GM11168 (cell line): Measurements from ENCODE around the gene SHC2.

Experiments used
- in situ Hi-C: fragments of 300-500 bp; cut with MboI; formaldehyde crosslinking; loops from one replicate; pipeline ENCODE4 v1.12.0; 2022; ENCODE audit warnings: low sequenced_read_pairs; ENCODE audit not compliant: unreplicated experiment

Gene SHC2, protein sequence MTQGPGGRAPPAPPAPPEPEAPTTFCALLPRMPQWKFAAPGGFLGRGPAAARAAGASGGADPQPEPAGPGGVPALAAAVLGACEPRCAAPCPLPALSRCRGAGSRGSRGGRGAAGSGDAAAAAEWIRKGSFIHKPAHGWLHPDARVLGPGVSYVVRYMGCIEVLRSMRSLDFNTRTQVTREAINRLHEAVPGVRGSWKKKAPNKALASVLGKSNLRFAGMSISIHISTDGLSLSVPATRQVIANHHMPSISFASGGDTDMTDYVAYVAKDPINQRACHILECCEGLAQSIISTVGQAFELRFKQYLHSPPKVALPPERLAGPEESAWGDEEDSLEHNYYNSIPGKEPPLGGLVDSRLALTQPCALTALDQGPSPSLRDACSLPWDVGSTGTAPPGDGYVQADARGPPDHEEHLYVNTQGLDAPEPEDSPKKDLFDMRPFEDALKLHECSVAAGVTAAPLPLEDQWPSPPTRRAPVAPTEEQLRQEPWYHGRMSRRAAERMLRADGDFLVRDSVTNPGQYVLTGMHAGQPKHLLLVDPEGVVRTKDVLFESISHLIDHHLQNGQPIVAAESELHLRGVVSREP

DNA sequence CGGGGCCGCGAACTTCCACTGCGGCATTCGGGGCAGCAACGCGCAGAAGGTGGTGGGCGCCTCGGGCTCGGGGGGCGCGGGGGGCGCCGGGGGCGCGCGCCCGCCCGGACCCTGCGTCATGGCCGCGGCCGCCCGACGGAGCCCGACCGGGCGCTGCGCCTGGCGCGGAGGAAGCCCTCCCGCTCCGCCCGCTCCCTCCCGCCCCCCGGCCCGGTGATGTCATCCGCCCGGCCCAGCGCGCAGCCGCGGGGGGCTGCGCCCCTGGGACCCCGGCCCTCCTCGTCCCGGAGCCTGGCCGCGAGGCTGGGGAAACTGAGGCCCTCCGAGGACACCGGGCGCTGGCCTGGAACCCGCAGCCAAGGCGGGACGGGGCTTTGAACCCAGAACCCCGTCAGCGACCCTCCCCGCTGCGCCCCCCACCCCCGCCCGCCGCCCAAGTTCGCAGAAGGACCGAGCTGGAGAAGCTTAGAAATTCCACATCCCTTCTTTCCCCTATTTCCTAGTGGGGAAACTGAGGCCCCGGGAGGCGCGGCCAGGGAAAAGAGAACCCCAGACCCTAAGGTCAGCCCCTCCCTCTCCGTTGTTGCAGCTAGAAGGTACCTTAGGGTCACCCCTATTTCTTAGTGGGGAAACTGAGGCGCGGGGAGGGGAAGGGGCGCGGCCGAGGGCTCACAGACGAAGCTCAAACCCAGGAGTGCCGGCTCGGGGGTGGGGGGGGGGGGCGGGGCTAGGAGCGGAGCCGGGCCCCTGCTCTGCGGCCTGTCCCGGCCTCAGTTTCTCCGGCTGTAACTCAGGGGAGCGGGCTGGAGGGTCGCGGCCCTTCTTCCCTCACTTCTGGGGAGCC, at the start of gene SHC2:
Gene SHC2, minus strand, starts transcription at position 157 of the 844 bp plus-strand sequence. Its CDS starts 37 bp downstream, at position 120.
- in situ Hi-C loops, result no loop called here

DNA sequence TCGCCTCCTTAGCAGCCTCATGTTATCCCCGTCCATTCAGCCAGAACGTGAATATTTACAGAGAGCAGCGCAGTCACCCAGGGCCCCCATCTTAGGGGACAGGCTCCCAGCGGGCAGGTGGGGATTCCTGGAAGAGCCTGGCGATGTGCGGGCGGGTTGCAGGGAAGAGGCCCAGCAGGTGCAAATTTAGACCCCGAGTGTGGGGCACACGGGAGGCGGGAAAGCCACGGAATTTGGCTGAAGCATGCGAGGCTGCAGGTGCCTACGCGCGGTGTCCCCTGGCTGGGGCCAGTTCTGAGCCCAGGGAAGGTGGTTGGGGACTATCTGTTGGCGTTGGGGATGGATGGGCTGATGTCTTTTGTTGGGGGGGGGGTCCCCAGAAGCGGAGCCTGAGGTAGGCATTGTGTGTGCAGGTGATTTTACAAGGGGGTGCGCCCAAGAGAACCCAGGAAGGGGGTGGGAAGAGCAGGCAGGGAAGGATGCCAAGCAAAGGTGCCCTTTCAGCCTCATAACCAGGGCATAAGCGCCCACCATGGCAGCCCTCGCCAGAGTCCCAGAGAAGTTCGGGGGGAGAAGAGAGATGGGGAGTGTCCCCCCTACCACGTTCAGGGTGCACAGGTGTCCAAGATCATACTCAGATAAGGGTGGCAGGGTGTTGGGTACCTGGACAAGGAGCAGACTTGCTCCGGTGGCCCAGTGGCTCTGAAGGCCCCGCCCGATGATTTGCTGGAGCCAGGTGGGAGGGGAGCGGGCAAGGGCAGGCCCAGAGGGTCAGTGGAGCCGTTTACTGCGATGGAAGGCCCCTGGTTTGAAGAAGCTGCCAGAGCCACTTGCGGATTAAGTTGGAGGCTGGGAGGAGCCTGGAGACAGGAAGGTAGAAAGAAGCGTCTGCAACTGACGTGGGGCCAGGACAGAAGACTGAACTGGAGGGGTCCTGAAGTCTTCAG, 47.6 kb upstream of the SHC2 start:
- in situ Hi-C loops, result no loop called here

DNA sequence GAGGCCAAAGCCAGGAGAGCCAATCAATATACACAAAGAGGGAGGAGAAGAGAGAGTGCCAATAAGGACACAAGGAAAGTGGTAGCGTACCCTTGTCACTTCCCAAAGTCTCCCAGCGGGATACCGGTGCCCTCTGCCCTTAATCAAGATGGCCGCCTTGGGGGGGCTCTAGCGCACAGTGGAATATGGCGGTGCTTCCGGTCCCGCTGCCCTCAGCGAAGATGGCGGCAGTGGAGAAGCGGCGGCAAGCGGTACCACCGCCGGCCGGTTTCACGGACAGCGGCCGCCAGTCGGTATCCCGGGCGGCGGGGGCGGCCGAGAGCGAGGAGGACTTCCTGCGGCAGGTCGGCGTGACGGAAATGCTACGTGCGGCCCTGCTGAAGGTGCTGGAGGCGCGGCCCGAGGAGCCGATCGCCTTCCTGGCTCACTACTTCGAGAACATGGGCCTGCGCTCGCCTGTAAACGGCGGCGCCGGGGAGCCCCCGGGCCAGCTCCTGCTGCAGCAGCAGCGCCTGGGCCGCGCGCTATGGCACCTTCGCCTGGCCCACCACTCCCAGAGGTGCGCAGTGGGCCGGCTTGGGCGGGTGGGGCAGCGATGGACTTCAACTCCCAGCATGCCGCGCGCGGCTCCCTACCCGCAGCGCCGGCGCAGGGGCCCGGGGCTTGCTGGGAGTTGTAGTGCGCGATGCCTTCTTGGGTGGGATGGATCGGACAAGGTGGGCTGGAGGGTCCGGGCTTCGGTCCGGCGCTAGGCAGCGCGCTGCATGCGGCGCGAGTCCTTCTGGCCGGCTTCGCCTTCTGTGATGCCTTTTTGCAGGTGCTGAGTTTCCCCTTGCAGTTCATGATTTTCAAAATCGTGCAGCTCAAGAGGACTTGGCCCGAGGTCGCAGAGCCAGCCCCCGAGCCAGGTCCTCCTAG, 46.7 kb upstream of the SHC2 start, which contains the start of gene TPGS1:
Gene TPGS1, plus strand, starts transcription at position 212 of the 918 bp plus-strand sequence. Its CDS starts 10 bp downstream, at position 222.
- in situ Hi-C loops, result no loop called here

DNA sequence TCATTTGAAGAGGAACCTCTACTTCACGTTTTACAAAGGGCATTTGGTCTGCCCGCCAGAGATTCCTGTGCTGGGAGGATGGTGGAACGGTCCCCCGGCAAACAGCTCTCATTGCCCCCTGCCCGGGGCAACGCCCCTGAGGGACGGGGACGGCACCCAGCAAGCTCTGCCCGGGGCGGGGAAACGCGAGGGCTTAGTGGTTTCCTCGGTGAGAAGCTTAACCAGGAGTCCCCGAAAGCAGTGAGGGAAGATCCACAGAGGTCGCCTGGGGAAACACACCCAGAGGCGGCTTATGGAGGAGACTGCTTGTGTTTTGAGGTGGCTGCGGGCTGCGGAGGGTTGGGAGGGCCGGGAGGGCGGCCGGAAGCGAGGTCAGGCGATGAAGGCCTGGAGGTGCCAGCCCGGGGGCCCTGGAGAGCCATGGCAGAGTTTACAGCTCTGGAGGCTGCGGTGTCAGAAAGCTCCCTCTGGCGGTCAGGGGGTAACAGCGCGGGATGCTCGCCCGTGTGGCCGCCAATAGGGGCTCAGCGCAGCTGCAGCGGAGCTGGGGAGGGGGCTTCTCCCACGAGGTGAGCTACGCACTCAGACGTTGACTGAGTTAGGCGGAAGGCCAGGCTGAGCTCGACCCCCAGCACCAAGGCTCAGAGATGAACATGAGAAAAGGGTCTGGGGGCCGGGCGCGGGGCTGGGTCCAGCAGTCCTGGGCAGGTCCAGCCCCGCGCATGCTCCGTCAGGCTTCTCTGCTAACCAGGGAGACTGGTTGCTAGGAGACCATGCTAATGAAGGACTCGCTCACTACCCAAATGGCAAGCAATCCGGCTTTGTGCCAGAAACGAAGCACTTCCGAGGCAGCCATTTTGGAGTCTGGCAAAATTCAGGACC, 45.8 kb upstream of the SHC2 start:
- in situ Hi-C loops, result no loop called here

DNA sequence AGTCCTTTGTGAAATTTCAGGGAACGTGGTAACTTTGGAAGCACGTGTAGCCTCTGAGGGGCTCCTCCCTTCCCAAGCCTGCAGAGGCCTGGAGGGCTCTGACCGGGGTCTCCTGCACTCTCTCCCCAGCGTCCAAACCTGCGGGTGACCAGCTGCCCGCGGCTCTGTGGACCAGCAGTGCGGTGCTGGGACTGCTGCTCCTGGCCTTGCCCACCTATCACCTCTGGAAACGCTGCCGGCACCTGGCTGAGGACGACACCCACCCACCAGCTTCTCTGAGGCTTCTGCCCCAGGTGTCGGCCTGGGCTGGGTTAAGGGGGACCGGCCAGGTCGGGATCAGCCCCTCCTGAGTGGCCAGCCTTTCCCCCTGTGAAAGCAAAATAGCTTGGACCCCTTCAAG, 43.8 kb upstream of the SHC2 start:
- in situ Hi-C loops, result no loop called here

DNA sequence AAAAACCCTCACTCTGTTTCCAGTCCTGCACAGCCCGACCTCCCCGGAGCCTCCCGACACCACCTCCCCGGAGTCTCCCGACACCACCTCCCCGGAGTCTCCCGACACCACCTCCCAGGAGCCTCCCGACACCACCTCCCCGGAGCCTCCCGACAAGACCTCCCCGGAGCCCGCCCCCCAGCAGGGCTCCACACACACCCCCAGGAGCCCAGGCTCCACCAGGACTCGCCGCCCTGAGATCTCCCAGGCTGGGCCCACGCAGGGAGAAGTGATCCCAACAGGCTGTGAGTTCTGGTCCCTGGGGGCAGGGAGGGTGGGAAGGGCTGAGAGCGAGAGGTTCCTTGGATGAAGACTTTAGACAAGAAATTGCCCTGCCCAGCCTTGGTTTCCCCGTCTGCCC, 40.8 kb upstream of the SHC2 start:
- in situ Hi-C loops, result no loop called here

DNA sequence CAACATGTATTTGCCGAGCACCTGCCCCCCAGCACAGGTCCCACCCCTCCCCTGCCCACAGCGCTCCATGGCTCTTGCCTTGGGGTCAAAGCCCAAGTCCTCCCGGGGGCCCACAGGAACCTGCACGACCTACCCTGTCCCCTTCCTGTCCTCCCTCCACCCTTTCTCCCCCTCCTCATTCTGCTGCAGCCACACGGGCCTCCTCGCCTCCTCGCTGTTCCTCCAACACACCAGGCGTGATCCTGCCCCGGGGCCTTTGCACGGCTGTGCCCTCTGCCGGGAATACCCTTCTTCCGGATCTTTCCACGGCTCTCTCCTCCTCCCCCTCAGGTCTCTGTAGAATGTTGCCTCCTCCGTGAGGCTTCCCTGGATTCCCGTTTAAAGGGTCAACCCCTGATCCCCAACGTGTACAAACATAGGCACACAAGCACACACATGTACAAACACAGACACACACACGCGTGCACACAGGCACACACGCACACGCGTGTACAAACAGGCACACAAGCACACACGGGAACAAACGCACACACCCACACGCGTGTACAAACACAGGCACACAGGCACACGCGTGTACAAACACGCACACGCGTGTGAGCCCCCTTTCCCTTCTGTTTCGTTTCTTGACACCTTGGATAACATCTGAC, 38.3 kb upstream of the SHC2 start:
- in situ Hi-C loops, result no loop called here

DNA sequence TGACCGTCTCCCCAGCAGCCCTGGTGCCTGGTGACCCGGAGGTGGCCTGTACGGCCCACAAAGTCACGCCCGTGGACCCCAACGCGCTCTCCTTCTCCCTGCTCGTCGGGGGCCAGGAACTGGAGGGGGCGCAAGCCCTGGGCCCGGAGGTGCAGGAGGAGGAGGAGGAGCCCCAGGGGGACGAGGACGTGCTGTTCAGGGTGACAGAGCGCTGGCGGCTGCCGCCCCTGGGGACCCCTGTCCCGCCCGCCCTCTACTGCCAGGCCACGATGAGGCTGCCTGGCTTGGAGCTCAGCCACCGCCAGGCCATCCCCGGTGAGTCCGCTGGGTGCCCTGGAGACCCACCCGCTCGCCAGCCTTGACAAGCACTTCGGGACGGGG, 37.7 kb upstream of the SHC2 start:
- in situ Hi-C loops, result no loop called here

DNA sequence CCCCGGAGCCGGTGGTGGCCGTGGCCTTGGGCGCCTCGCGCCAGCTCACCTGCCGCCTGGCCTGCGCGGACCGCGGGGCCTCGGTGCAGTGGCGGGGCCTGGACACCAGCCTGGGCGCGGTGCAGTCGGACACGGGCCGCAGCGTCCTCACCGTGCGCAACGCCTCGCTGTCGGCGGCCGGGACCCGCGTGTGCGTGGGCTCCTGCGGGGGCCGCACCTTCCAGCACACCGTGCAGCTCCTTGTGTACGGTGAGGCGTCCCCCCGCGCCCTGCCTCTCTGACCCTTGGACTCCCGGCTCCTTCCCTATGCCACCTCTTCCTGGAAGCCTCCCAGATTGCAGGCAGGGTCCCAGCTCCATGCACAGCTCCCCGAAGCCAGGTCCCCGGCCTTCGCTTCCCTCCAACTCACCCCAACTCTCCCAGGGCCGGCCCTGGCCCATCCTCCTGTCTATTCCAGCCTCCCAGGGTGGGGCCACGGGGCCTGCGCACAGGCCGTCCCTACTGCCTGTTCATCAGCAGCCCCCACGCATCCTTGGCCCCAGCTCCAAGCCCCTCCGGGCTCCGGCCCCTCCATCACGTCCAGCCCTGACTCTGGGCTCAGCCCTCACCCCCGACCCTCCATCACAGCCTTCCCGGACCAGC, 37.2 kb upstream of the SHC2 start:
- in situ Hi-C loops, result no loop called here

DNA sequence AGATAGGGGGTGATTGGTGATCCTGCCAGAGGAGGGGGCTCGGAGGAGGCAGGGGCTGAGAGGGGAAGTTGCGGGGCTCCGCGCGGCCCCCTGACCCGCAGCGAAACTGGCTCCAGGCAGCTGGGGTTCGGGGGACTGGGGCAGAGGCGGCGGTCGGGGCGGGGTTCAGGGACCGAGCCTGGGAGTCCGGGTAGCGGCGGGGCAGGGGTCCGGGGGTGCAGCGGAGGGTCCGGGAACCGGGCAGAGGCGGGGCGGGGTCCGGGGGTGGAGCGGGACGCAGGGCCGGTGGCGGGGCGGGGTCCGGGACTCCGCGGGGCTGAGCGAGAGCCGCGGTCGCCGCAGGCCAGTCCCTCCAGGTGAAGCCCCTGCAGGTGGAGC, 36.6 kb upstream of the SHC2 start:
- in situ Hi-C loops, result no loop called here

DNA sequence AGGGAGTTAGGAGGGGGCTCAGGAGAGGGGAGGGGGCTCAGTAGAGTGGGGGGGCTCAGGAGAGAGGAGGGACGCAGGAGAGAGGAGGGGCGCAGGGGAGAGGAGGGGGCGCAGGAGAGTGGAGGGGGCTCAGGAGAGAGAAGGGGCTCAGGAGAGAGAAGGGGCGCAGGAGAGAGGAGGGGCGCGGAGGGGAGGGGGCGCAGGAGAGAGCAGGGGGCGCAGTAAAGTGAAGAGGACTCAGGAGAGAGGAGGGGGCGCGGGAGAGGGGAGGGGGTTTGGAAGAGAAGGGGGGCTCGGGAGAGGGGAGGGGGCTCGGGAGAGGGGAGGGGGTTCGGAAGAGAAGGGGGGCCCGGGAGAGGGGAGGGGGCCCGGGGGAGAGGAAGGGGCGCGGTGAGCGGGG, 36.2 kb upstream of the SHC2 start:
- in situ Hi-C loops, result no loop called here

DNA sequence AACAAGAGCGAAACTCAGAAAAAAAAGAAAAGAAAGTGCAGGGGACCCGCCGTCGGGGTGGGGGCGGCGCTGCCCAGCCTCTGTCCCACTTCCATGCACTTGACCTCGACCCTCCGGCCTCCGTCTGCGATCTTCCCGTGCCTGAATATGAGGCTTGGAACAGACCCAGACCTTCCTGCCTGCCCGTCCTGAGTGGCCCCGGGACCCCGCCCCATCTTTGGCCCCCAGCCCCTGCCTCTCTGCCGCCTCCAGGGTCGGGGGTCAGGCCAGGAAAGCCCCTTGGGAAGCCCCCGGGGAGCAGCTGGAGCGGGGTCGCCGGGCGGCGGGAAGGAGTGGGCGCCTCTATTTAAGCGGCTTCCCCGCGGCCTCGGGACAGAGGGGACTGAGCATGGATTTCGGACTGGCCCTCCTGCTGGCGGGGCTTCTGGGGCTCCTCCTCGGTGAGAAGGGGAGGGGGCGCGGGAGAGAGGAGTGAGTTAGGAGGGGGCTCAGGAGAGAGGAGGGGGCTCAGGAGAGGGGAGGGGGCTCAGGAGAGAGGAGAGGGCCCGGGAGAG, 35.4 kb upstream of the SHC2 start, which contains the start of gene MADCAM1:
Gene MADCAM1, plus strand, starts transcription at position 375 of the 554 bp plus-strand sequence. Its CDS starts 14 bp downstream, at position 389.
- in situ Hi-C loops, result no loop called here

DNA sequence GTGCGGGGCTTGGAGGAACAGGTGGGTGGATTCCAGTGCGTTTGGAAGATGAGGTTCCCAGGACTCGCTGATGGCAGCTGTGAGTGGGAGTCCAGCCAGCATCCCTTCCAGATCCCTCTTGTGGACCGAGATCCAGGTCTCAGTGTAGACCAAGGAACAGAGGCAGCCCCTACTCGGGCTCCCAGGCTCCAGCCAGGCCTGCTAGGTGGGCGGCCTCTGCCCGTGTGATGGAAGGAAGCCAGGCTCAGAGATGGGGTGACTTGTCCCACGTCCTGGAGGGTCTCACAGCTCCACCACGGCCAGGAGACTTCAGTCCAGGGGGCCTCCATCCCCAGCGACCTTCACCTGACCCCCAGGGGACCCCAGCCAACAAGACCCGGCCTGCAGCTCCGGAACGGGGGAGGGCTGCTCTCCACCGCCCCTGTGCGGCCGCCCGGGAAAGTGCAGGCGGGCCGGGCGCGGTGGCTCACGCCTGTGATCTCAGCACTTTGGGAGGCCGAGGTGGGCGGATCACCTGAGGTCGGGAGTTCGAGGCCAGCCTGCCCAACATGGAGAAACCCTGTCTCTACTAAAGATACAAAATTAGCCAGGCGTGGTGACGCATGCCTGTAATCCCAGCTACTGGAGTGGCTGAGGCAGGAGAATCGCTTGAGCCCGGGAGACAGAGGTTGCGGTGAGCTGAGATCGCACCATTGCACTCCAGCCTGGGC, 34.7 kb upstream of the SHC2 start:
- in situ Hi-C loops, result no loop called here

DNA sequence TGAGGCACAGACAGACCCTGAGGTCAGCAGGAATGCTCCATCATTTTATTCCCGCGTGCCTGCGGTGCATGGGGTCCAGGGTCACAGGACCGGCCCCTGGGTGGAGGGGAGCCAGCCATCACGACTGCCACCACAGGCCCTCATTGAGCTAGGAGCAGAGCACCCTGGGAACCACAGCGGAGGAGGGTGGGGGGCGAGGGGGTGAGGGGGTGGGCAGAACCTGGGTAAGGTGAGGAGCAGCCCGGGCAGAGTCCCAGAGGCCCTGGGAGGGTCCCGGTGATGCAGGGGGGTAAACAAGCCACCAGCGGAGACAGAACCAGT, 34.2 kb upstream of the SHC2 start:
- in situ Hi-C loops, result no loop called here

DNA sequence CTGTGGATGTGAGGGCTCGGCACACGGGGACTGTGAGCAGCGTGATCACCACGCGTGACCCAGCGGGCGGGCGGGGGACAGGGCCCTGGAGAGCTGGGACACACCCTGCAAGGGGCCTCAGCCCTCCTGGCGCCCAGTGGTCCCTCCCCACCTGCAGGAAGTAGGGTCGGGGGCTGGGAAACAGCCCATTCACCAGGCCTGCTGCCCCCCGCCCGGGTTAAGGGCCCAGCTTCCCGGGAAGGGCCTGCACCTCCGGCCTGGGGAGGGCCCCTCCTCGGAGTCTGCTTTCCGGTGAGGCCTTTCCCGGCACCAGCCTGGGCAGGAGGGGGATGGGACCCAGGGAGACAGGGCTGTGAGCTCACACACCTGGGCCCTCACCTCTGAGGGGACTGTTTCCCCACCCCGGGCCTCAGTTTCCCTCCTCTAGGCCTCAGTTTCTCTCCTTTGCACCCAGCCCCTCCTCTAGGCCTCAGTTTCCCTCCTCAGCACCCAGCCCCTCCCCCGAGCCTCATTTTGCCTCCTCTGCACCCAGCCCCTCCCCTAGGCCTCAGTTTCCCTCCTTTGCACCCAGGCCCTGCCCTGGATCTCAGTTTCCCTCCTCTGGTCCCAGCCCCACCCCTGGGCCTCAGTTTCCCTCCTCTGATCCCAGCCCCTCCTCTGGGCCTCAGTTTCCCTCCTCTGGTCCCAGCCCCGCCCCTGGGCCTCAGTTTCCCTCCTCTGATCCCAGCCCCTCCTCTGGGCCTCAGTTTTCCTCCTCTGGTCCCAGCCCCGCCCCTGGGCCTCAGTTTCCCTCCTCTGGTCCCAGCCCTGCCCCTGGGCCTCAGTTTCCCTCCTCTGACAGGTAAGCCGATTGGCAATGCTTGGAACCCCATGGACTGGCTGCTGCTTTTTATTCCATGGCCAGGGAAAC, 33.6 kb upstream of the SHC2 start:
- in situ Hi-C loops, result no loop called here
